KMS-11 (cell line): Measurements from ENCODE around the gene COL26A1.
"Not testable (repeated sequence)": the region's sequence is repeated elsewhere in the genome, so short reads cannot be mapped to it uniquely, and the experiment has no call there.

Experiments
- H2AFZ ChIP-seq: fragments of 200-600 bp; sonication (generic); 2 replicates; pipeline ENCODE4 v1.6.1; 2016; ENCODE audit warnings: antibody characterized with exemption, mixed run types, low read depth
- H3K27ac ChIP-seq: fragments of 200-600 bp; sonication (generic); 2 replicates; pipeline ENCODE4 v1.6.1; 2016; ENCODE audit warnings: mild to moderate bottlenecking, mixed run types
- H3K27me3 ChIP-seq: fragments of 200-600 bp; sonication (generic); 2 replicates; pipeline ENCODE4 v1.6.1; 2017; ENCODE audit warnings: mild to moderate bottlenecking, low read depth, mixed run types, moderate library complexity; ENCODE audit not compliant: insufficient read depth
- H3K36me3 ChIP-seq: fragments of 200-600 bp; sonication (generic); 2 replicates; pipeline ENCODE4 v1.6.1; 2017; ENCODE audit warnings: mild to moderate bottlenecking, mixed run types; ENCODE audit not compliant: insufficient read depth
- H3K4me1 ChIP-seq: fragments of 200-600 bp; sonication (generic); 2 replicates; pipeline ENCODE4 v1.6.1; 2016; ENCODE audit warnings: mild to moderate bottlenecking, low read depth, mixed run types; ENCODE audit not compliant: poor library complexity, severe bottlenecking
- H3K4me2 ChIP-seq: fragments of 200-600 bp; sonication (generic); 2 replicates; pipeline ENCODE4 v1.7.0; 2016; ENCODE audit warnings: mild to moderate bottlenecking, mixed run types
- H3K4me3 ChIP-seq: fragments of 200-600 bp; sonication (generic); IDR thresholded peaks from 2 replicates; pipeline ENCODE4 v1.6.1; 2017; ENCODE audit warnings: low read depth, low read length, mixed read lengths; ENCODE audit not compliant: insufficient read depth
- H3K79me2 ChIP-seq: fragments of 200-600 bp; sonication (generic); 2 replicates; pipeline ENCODE4 v1.6.1; 2016; ENCODE audit warnings: low read depth, mixed run types; ENCODE audit not compliant: insufficient read depth
- H3K9ac ChIP-seq: fragments of 200-600 bp; sonication (generic); 2 replicates; pipeline ENCODE4 v1.6.1; 2016; ENCODE audit warnings: mild to moderate bottlenecking, mixed run types
- H4K20me1 ChIP-seq: fragments of 200-600 bp; sonication (generic); 2 replicates; pipeline ENCODE4 v1.6.1; 2016; ENCODE audit warnings: mild to moderate bottlenecking, mixed run types; ENCODE audit not compliant: insufficient read depth
- TF ChIP-seq, protein P1 (sequence below): fragments of 200-600 bp; sonication (generic); conservative IDR thresholded peaks from 2 replicates; pipeline ENCODE4 v1.6.1; 2017; ENCODE audit warnings: low read depth, mild to moderate bottlenecking, antibody characterized with exemption, low read length, moderate library complexity, mixed read lengths

The COL26A1 gene

GRCh38 chr7:101604331-101604933 lies 241.8 kb downstream of the COL26A1 start:
- Histone ChIP-seq H3K9ac (no peak overlapping the region), H3K36me3 (no peaks in the 10 kb centered on the region), H3K4me2 (no peak overlapping the region), H3K4me3 (no peak overlapping the region), H3K79me2 (no peaks in the 10 kb centered on the region), H3K4me1 (peaks cover 3% of the 10 kb centered on the region), H3K27ac (no peak overlapping the region), H3K27me3 (no peaks in the 10 kb centered on the region; the same call in 1 of the 2 replicates), H2AFZ (no peak overlapping the region), H4K20me1 (no peaks in the 10 kb centered on the region)
- TF ChIP-seq, protein P1, sequence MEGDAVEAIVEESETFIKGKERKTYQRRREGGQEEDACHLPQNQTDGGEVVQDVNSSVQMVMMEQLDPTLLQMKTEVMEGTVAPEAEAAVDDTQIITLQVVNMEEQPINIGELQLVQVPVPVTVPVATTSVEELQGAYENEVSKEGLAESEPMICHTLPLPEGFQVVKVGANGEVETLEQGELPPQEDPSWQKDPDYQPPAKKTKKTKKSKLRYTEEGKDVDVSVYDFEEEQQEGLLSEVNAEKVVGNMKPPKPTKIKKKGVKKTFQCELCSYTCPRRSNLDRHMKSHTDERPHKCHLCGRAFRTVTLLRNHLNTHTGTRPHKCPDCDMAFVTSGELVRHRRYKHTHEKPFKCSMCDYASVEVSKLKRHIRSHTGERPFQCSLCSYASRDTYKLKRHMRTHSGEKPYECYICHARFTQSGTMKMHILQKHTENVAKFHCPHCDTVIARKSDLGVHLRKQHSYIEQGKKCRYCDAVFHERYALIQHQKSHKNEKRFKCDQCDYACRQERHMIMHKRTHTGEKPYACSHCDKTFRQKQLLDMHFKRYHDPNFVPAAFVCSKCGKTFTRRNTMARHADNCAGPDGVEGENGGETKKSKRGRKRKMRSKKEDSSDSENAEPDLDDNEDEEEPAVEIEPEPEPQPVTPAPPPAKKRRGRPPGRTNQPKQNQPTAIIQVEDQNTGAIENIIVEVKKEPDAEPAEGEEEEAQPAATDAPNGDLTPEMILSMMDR, result no peak

GRCh38 chr7:101604934-101605332 lies 242.3 kb downstream of the COL26A1 start:
- not testable (repeated sequence) for H3K36me3 ChIP-seq, H3K79me2 ChIP-seq, H3K4me3 ChIP-seq, H3K27ac ChIP-seq, H4K20me1 ChIP-seq, H3K4me1 ChIP-seq, H2AFZ ChIP-seq, H3K4me2 ChIP-seq, H3K27me3 ChIP-seq, H3K9ac ChIP-seq

- Histone ChIP-seq H3K4me3 (no peak overlapping the region), H3K27me3 (peaks cover 2% of the 10 kb centered on the region; the same call in 1 of the 2 replicates)
These were observed 243.2 kb downstream of the COL26A1 start for GRCh38 chr7:101605611-101606497.

DNA sequence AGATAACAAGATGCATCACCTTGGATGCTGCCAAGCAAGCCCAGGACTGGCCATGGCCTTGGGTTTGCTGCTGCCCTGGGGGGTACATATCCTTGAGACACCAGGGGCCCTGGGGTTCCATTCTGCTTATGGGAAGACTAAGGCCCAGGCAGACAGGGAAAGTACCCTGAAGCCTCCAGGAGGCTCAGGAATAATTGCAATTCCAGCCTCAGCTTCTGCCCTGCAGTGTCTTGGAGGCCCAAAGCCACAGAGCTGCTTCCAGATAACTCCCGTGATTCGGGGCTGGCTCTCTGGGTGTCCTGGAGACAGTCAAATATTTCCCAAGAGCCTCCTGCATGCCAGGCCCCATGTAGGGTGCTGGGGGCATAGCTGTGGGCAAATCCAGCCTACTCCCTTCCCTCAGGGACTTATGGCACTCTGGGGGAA lies 243.8 kb downstream of the COL26A1 start:
- Histone ChIP-seq H3K4me1 (peaks cover 3% of the 10 kb centered on the region), H3K4me3 (no peak overlapping the region), H2AFZ (no peak overlapping the region), H3K79me2 (no peaks in the 10 kb centered on the region), H3K27ac (no peak overlapping the region), H3K4me2 (no peak overlapping the region), H3K36me3 (no peaks in the 10 kb centered on the region), H4K20me1 (no peaks in the 10 kb centered on the region), H3K9ac (no peak overlapping the region), H3K27me3 (peaks cover 2% of the 10 kb centered on the region; the same call in 1 of the 2 replicates)
- TF ChIP-seq, protein P1, result no peak

More at GRCh38 chr7:101605611-101606497, 243.2 kb downstream of the COL26A1 start:
- H3K9ac ChIP-seq, result no peak overlapping the region
- H3K4me2 ChIP-seq, result no peak overlapping the region
- H3K79me2 ChIP-seq, result no peaks in the 10 kb centered on the region
- H3K4me1 ChIP-seq, result peaks cover 3% of the 10 kb centered on the region
- no peak overlapping the region for H3K27ac ChIP-seq
- TF ChIP-seq, protein P1, result no peak
- no peaks in the 10 kb centered on the region for H3K36me3 ChIP-seq
- no peaks in the 10 kb centered on the region for H4K20me1 ChIP-seq
- no peak overlapping the region for H2AFZ ChIP-seq
